HepG2 (cell line): ENCODE results near the gene WNT6. TPM values are rescaled to one million over a fixed set of nuclear protein-coding genes. Genes with fewer than 3 reads are reported as not detected.

ENCODE experiments used
- ATAC-seq: fragments of 200-7000 bp; cut with Tn5 transposase; 3 replicates; pipeline ENCODE4 v1.9.1; 2020; ENCODE audit warnings: mild to moderate bottlenecking, moderate library complexity
- BruUV-seq: library from RNA; stranded (reverse); fragments of 400-500 nt; replicated peaks from 2 replicates; lab custom pipeline; 2021; lab: Mats Ljungman, UMichigan
- CTCF ChIA-PET: fragments of 300-600 bp; formaldehyde crosslinking; extraction: SDS; loops from one replicate; lab custom pipeline; 2021; ENCODE audit warnings: low total read pairs, inconsistent platforms, low intra/inter-chr PET ratio; lab: Yijun Ruan, JAX
- POLR2A ChIA-PET: fragments of 350-600 bp; sonication (Branson Sonifier 250); formaldehyde crosslinking; loops from one replicate; lab custom pipeline; 2020; ENCODE audit warnings: antibody characterized with exemption, inconsistent platforms; lab: Yijun Ruan, JAX
- DNase-seq: peaks from one replicate; pipeline ENCODE4 v3.0.0-alpha.2; 2015; ENCODE audit warnings: low spot score
- FAIRE-seq: peaks from 3 replicates; lab custom pipeline; 2011; peaks lifted over from hg19 to GRCh38; lab: Jason Lieb, UNC
- H2AFZ ChIP-seq: one replicate; pipeline ENCODE4 v1.6.1; 2011; ENCODE audit warnings: low read length, inconsistent platforms
- H3K27ac ChIP-seq: fragments of 300-600 bp; 3 replicates; pipeline ENCODE4 v1.8.0; 2011; ENCODE audit warnings: mixed run types, mild to moderate bottlenecking, mixed read lengths, low read length, inconsistent platforms; ENCODE audit not compliant: insufficient read depth; ENCODE audit errors: extremely low read length
- H3K27me3 ChIP-seq, 2 experiments: fragments of 200-600 bp in 1 of 2; 2 replicates in 1 of 2; 3 replicates in 1 of 2; pipeline versions ENCODE4 v1.6.0 to v1.8.0; 2011; ENCODE audit warnings: low read length in 2 of 2, mild to moderate bottlenecking in 2 of 2, moderate library complexity in 2 of 2, inconsistent platforms in 1 of 2; ENCODE audit not compliant: insufficient read depth in 2 of 2, control insufficient read depth in 1 of 2
- H3K36me3 ChIP-seq, 2 experiments: fragments of 200-600 bp in 1 of 2; replicated peaks in 1 of 2; 2 replicates in 1 of 2; 3 replicates in 1 of 2; pipeline versions ENCODE4 v1.5.1 to v1.8.0; 2011; ENCODE audit warnings: low read length in 2 of 2, inconsistent platforms in 1 of 2; ENCODE audit not compliant: insufficient read depth in 2 of 2, control insufficient read depth in 1 of 2
- H3K4me1 ChIP-seq: 2 replicates; pipeline ENCODE4 v1.5.1; 2012; ENCODE audit warnings: low read length, inconsistent platforms; ENCODE audit not compliant: insufficient read depth
- H3K4me2 ChIP-seq: 2 replicates; pipeline ENCODE4 v1.6.0; 2011; ENCODE audit warnings: low read depth, low read length, inconsistent platforms
- H3K4me3 ChIP-seq, 3 experiments: fragments of 200-600 bp in 1 of 3; sonication (generic), shearing (Covaris generic) in 1 of 3; replicated peaks in 1 of 3; 2 replicates each; pipeline ENCODE4 v1.5.1; 2011 to 2016; ENCODE audit warnings: low read length in 3 of 3, inconsistent platforms in 2 of 3, low read depth in 2 of 3, mild to moderate bottlenecking in 2 of 3, control low read depth in 1 of 3, mixed read lengths in 1 of 3; ENCODE audit not compliant: insufficient read depth in 1 of 3
- H3K79me2 ChIP-seq: one replicate; pipeline ENCODE4 v1.6.1; 2011; ENCODE audit warnings: low read length, inconsistent platforms; ENCODE audit not compliant: insufficient read depth
- H3K9ac ChIP-seq: 2 replicates; pipeline ENCODE4 v1.6.0; 2011; ENCODE audit warnings: mild to moderate bottlenecking, low read depth, low read length, inconsistent platforms; ENCODE audit not compliant: insufficient read depth
- H3K9me3 ChIP-seq: 2 replicates; pipeline ENCODE4 v1.5.1; 2012; ENCODE audit warnings: mild to moderate bottlenecking, low read length
- H4K20me1 ChIP-seq: 2 replicates; pipeline ENCODE4 v1.6.0; 2011; ENCODE audit warnings: inconsistent platforms, mild to moderate bottlenecking, low read length, moderate library complexity; ENCODE audit not compliant: insufficient read depth
- ATF7-NPFF ChIP-seq: sonication (generic); formaldehyde crosslinking; IDR thresholded peaks from 2 replicates; pipeline ENCODE4 v1.8.1; 2023; ENCODE audit warnings: mild to moderate bottlenecking, low read depth, missing genetic modification reagents, moderate library complexity
- CREB3 ChIP-seq: sonication (generic); formaldehyde crosslinking; IDR thresholded peaks from 2 replicates; pipeline ENCODE4 v1.5.0; 2020; ENCODE audit warnings: missing genetic modification reagents
- DDIT3 ChIP-seq: sonication (generic); formaldehyde crosslinking; IDR thresholded peaks from 2 replicates; pipeline ENCODE4 v1.4.0; 2020; ENCODE audit warnings: mild to moderate bottlenecking, missing genetic modification reagents
- SIX1 ChIP-seq: sonication (generic); formaldehyde crosslinking; IDR thresholded peaks from 2 replicates; pipeline ENCODE4 v1.4.0; 2020; ENCODE audit warnings: missing genetic modification reagents, borderline replicate concordance
- ZBTB10 ChIP-seq: sonication (generic); formaldehyde crosslinking; IDR thresholded peaks from 2 replicates; pipeline ENCODE4 v1.4.0; 2020; ENCODE audit warnings: missing genetic modification reagents, borderline replicate concordance
- ZNF367 ChIP-seq: sonication (generic); formaldehyde crosslinking; IDR thresholded peaks from 2 replicates; pipeline ENCODE4 v1.4.0; 2020; ENCODE audit warnings: missing genetic modification reagents, borderline replicate concordance
- ZNF720 ChIP-seq: sonication (generic); formaldehyde crosslinking; IDR thresholded peaks from 2 replicates; pipeline ENCODE4 v1.4.0; 2020; ENCODE audit warnings: missing genetic modification reagents
- ZNF777 ChIP-seq: sonication (generic); formaldehyde crosslinking; IDR thresholded peaks from 2 replicates; pipeline ENCODE4 v1.4.0; 2020; ENCODE audit warnings: missing genetic modification reagents
- ZSCAN29 ChIP-seq: sonication (generic); formaldehyde crosslinking; conservative IDR thresholded peaks from 2 replicates; pipeline ENCODE4 v1.4.0; 2020; ENCODE audit warnings: mild to moderate bottlenecking, missing genetic modification reagents
- WGBS: methylation state at CpG from one replicate; pipeline ENCODE4 v1.1.6; 2017; ENCODE audit warnings: low lambda C conversion rate; 5-methylcytosine and 5-hydroxymethylcytosine counted together
- in situ Hi-C: cut with HindIII; loops from 2 replicates; pipeline ENCODE4 v1.10.0; 2017; ENCODE audit warnings: low pct_unique_long_range_greater_than_20kb; ENCODE audit not compliant: extremely low pct_ligation_motif_present
- intact Hi-C: fragments of 100-400 bp; cut with micrococcal nuclease; formaldehyde crosslinking; loops from one replicate; pipeline ENCODE4 v1.10.0; 2022; ENCODE audit not compliant: unreplicated experiment
- polyA plus RNA-seq, 8 experiments: library from polyadenylated mRNA; depleted of rRNA in 3 of 8; stranded (reverse) in 7 of 8; unstranded in 1 of 8; fragments of >200 nt; fragmentation: Illumina TruSeq in 4 of 8; extraction: Trizol in 4 of 8; gene quantifications; 2 replicates each; pipeline versions ENCODE4 v1.2.1 to v1.2.3, GENCODE V29; 2011 to 2016; ENCODE audit warnings: low read depth in 4 of 8, missing spikeins in 1 of 8, mixed read lengths in 1 of 8; ENCODE audit not compliant: insufficient read depth in 1 of 8
- total RNA-seq, 5 experiments: library from RNA; depleted of rRNA; stranded (reverse); fragments of >200 nt; fragmentation: Illumina TruSeq; extraction: Trizol; gene quantifications; 2 replicates each; pipeline ENCODE4 v1.2.3, GENCODE V29; 2016; ENCODE audit warnings: low read depth in 1 of 5

Gene WNT6
- total and polyA plus RNA-seq, 2 of the 13 experiments (the other 11 are each of a cell fraction or from before 2014, with no cell fraction given): 0.20 TPM; not detected in 1

GRCh38 chr2:218888341-218888740, 28.7 kb downstream of the WNT6 start (continued):
- TF ChIP-seq CREB3 (CRISPR knock-in tag) (no peak), ZNF720 (CRISPR knock-in tag) (no peak), ATF7-NPFF (CRISPR knock-in tag) (no peak), SIX1 (CRISPR knock-in tag) (no peak), ZNF777 (CRISPR knock-in tag) (no peak), ZBTB10 (CRISPR knock-in tag) (no peak), DDIT3 (CRISPR knock-in tag) (no peak), ZNF367 (CRISPR knock-in tag) (no peak)
- TF ChIP-seq, all 625 proteins: peak for 0

- CTCF ChIA-PET: no interaction called here
- peaks cover 31 to 85% of the 10 kb centered on the region in 2 experiments; a peak in 4 of 5 replicates for H3K27me3 ChIP-seq
- no peaks in the 10 kb centered on the region for H3K79me2 ChIP-seq
- H3K4me2 ChIP-seq: no peak overlapping the region
- H3K4me1 ChIP-seq: peaks cover 24% of the 10 kb centered on the region
- H3K4me3 ChIP-seq: no peak overlapping the region
- POLR2A ChIA-PET: no interaction called here
- no peak overlapping the region for H3K9ac ChIP-seq
- DNase-seq (no peak), FAIRE-seq (no peak), ATAC-seq (no peak)
- H3K27ac ChIP-seq: no peak overlapping the region
- intact Hi-C loops (no loop called here), in situ Hi-C loops (no loop called here)
- H3K36me3 ChIP-seq: no peaks in the 10 kb centered on the region
- WGBS: 62% methylated on average over 18 of the region's 23 CpGs
- BruUV-seq: no TSS peak
- no peaks in the 10 kb centered on the region; the same call in 1 of the 2 replicates for H4K20me1 ChIP-seq
- TF ChIP-seq ZSCAN29 (CRISPR knock-in tag): no peak
- H3K9me3 ChIP-seq: no peaks in the 10 kb centered on the region
- H2AFZ ChIP-seq: no peak overlapping the region
Observed at GRCh38 chr2:218889937-218890336, 30.3 kb downstream of the WNT6 start.
